Measurements from ENCODE around the gene CRX. TPM values are rescaled to one million over a fixed set of nuclear protein-coding genes. Genes with fewer than 3 reads are reported as not detected.
"Not testable (repeated sequence)": the region's sequence is repeated elsewhere in the genome, so short reads cannot be mapped to it uniquely, and the experiment has no call there.

Gene CRX
- total and polyA plus RNA-seq, 2 of the 13 experiments (the other 11 are each of a cell fraction or from before 2014, with no cell fraction given), result not detected

DNA sequence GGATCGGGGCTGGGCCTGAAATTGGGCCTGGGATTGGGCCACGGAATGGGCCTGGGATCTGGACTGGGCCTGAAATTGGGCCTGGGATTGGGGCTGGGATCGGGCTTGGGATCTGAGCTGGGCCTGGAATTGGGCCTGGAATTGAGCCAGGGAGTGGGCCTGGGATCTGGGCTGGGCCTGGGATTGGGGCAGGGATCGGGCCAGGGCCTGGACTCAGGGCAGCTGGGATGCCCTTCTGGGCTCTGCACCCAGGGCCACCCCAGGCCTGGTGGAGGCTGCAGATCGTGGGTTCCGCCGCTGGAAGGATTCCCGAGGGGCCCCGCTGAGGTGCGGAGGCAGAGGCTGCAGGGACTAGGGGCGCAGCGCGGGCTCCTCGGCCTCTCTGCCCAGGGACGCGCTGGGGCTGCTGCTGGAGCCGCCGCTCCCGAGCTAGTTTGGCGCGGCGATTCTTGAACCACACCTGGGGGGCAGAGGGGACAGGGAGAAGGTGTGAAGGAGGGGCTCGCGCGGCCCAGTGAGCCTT, 19.2 kb upstream of the CRX start (continued):
- TF ChIP-seq IRX3 (CRISPR knock-in tag; IDR thresholded peaks at IDR 0.05; ENCODE audit: borderline replicate concordance, low read depth) (no peak), MAFG (CRISPR knock-in tag; IDR thresholded peaks at IDR 0.05) (no peak), ZNF672 (CRISPR knock-in tag; IDR thresholded peaks at IDR 0.05) (no peak), TCF7 (IDR thresholded peaks at IDR 0.05; ENCODE audit: low read depth) (no peak), ZNF101 (CRISPR knock-in tag; IDR thresholded peaks at IDR 0.05; ENCODE audit: borderline replicate concordance, low read depth) (no peak)
- TF ChIP-seq, protein P1, sequence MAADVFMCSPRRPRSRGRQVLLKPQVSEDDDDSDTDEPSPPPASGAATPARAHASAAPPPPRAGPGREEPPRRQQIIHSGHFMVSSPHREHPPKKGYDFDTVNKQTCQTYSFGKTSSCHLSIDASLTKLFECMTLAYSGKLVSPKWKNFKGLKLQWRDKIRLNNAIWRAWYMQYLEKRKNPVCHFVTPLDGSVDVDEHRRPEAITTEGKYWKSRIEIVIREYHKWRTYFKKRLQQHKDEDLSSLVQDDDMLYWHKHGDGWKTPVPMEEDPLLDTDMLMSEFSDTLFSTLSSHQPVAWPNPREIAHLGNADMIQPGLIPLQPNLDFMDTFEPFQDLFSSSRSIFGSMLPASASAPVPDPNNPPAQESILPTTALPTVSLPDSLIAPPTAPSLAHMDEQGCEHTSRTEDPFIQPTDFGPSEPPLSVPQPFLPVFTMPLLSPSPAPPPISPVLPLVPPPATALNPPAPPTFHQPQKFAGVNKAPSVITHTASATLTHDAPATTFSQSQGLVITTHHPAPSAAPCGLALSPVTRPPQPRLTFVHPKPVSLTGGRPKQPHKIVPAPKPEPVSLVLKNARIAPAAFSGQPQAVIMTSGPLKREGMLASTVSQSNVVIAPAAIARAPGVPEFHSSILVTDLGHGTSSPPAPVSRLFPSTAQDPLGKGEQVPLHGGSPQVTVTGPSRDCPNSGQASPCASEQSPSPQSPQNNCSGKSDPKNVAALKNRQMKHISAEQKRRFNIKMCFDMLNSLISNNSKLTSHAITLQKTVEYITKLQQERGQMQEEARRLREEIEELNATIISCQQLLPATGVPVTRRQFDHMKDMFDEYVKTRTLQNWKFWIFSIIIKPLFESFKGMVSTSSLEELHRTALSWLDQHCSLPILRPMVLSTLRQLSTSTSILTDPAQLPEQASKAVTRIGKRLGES (CRISPR knock-in tag; IDR thresholded peaks at IDR 0.05; ENCODE audit: borderline replicate concordance), result no peak

DNA sequence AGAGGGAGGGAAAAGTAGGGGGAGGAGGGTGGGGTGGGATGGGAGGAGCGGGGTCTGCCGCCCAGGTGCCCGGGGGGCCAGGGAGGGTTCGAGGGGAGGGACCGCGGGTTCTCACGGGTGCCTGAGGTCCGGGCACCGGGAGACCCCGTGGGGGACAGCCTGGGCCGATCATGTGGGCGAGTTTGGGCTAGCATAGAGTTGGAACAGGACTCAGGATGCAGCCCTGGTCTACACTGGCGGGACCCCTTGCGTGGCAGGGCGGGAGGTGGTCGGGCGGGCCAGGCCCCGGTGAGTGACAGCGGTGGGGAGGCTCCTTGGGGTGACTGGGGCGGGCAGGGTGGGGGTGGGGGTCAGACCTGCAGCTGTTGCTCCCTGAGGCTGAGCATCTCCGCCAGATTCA, 18.6 kb upstream of the CRX start:
- H2AFZ ChIP-seq (ENCODE audit: low read length); H3K9me3 ChIP-seq (ENCODE audit: low read length); CTCF ChIA-PET (ENCODE audit: low intra/inter-chr PET ratio, low total read pairs); H3K36me3 ChIP-seq (replicated peaks in 1 of 2; ENCODE audit: control insufficient read depth in 1 of 2, insufficient read depth in 2 of 2, low read length in 2 of 2); H3K27ac ChIP-seq (ENCODE audit: extremely low read length, insufficient read depth, low read length); POLR2A ChIA-PET; DNase-seq (ENCODE audit: low spot score); H4K20me1 ChIP-seq (ENCODE audit: insufficient read depth, low read length); BruUV-seq (replicated peaks); H3K4me2 ChIP-seq (ENCODE audit: low read depth, low read length); H3K27me3 ChIP-seq (ENCODE audit: control insufficient read depth in 1 of 2, insufficient read depth in 2 of 2, low read length in 2 of 2); intact Hi-C loops (cut with micrococcal nuclease; ENCODE audit: unreplicated experiment); H3K9ac ChIP-seq (ENCODE audit: insufficient read depth, low read depth, low read length); H3K4me3 ChIP-seq (replicated peaks in 1 of 3; ENCODE audit: insufficient read depth in 1 of 3, low read depth in 2 of 3, low read length in 3 of 3); H3K4me1 ChIP-seq (ENCODE audit: insufficient read depth, low read length); H3K79me2 ChIP-seq (ENCODE audit: insufficient read depth, low read length); FAIRE-seq; in situ Hi-C loops (cut with HindIII; ENCODE audit: extremely low pct_ligation_motif_present, low pct_unique_long_range_greater_than_20kb): not testable (repeated sequence)
- 40% methylated on average over 4 of the region's 21 CpGs for WGBS (ENCODE audit: low lambda C conversion rate)
- peak; percentile 31; the same call in 1 of the 3 replicates for ATAC-seq

DNA sequence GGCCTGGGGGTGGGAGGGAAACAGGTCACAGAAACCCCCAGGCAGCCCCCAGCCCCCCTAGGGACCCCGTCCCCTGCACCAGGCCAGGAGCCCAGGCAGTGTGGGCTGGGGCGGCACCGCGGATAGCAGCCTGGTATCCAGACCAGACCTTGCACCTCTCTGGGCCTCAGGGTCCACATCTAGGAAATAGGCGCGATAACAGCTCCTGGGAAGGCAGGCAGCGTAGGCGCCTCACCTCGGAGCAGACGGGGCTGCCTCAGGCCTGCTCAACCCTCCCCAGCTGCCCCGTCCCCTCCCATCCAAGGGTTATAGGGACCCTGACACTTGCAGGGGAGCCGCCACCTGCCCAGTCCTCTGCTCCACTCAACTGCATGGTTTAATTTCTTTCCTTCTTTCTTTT, 18.1 kb upstream of the CRX start:
- H3K4me2 ChIP-seq (ENCODE audit: low read depth, low read length); FAIRE-seq; H2AFZ ChIP-seq (ENCODE audit: low read length); H4K20me1 ChIP-seq (ENCODE audit: insufficient read depth, low read length); H3K27me3 ChIP-seq (ENCODE audit: control insufficient read depth in 1 of 2, insufficient read depth in 2 of 2, low read length in 2 of 2); intact Hi-C loops (cut with micrococcal nuclease; ENCODE audit: unreplicated experiment); H3K27ac ChIP-seq (ENCODE audit: extremely low read length, insufficient read depth, low read length); BruUV-seq (replicated peaks); CTCF ChIA-PET (ENCODE audit: low intra/inter-chr PET ratio, low total read pairs); H3K79me2 ChIP-seq (ENCODE audit: insufficient read depth, low read length); POLR2A ChIA-PET; H3K36me3 ChIP-seq (replicated peaks in 1 of 2; ENCODE audit: control insufficient read depth in 1 of 2, insufficient read depth in 2 of 2, low read length in 2 of 2); in situ Hi-C loops (cut with HindIII; ENCODE audit: extremely low pct_ligation_motif_present, low pct_unique_long_range_greater_than_20kb); DNase-seq (ENCODE audit: low spot score); H3K4me3 ChIP-seq (replicated peaks in 1 of 3; ENCODE audit: insufficient read depth in 1 of 3, low read depth in 2 of 3, low read length in 3 of 3); H3K9me3 ChIP-seq (ENCODE audit: low read length); ATAC-seq; H3K4me1 ChIP-seq (ENCODE audit: insufficient read depth, low read length); H3K9ac ChIP-seq (ENCODE audit: insufficient read depth, low read depth, low read length): not testable (repeated sequence)
- WGBS (ENCODE audit: low lambda C conversion rate), result no CpG with 5 or more reads among the region's 12 CpGs

DNA sequence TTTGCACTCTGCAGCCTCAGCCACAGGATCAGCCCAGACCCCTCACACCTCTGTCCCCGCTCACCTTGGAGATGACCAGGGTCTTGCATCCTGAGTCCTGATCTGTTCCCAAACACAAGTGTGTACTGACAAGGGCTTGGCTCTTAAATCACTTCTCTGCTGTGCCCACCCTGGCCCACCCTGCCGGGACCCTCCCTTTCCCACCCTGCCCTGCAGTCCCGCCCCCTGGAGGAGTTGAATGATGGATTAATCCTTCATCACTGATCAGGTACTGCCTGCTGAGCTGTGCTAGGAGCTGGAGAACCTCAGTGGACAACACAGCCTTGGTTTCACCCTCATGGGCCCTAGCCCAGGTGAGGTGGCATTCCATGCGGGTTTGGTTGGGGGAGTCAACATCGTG, 17.3 kb upstream of the CRX start, which contains the start of gene TPRX1:
Gene TPRX1, minus strand, starts transcription at position 101 of the 400 bp plus-strand sequence. Its CDS starts 12 bp downstream, at position 89.
- BruUV-seq (replicated peaks); H3K79me2 ChIP-seq (ENCODE audit: insufficient read depth, low read length); H4K20me1 ChIP-seq (ENCODE audit: insufficient read depth, low read length); H3K9ac ChIP-seq (ENCODE audit: insufficient read depth, low read depth, low read length); POLR2A ChIA-PET; intact Hi-C loops (cut with micrococcal nuclease; ENCODE audit: unreplicated experiment); FAIRE-seq; H3K27me3 ChIP-seq (ENCODE audit: control insufficient read depth in 1 of 2, insufficient read depth in 2 of 2, low read length in 2 of 2); in situ Hi-C loops (cut with HindIII; ENCODE audit: extremely low pct_ligation_motif_present, low pct_unique_long_range_greater_than_20kb); H3K4me2 ChIP-seq (ENCODE audit: low read depth, low read length); H3K4me1 ChIP-seq (ENCODE audit: insufficient read depth, low read length); H3K9me3 ChIP-seq (ENCODE audit: low read length); DNase-seq (ENCODE audit: low spot score); H2AFZ ChIP-seq (ENCODE audit: low read length); H3K4me3 ChIP-seq (replicated peaks in 1 of 3; ENCODE audit: insufficient read depth in 1 of 3, low read depth in 2 of 3, low read length in 3 of 3); H3K27ac ChIP-seq (ENCODE audit: extremely low read length, insufficient read depth, low read length); CTCF ChIA-PET (ENCODE audit: low intra/inter-chr PET ratio, low total read pairs); H3K36me3 ChIP-seq (replicated peaks in 1 of 2; ENCODE audit: control insufficient read depth in 1 of 2, insufficient read depth in 2 of 2, low read length in 2 of 2): not testable (repeated sequence)
- WGBS (ENCODE audit: low lambda C conversion rate), result 13% methylated on average over 2 of the region's 5 CpGs
- peak; percentile 30; the same call in 1 of the 3 replicates for ATAC-seq

All from HepG2 (cell line).